Osteocyte (in vitro differentiated cells): ENCODE data around the gene RMDN2. TPM values are rescaled to one million over a fixed set of nuclear protein-coding genes. Genes with fewer than 3 reads are reported as not detected.

Source experiments
- DNase-seq: peaks from one replicate; pipeline ENCODE4 v3.0.0; 2021; ENCODE audit warnings: mixed read lengths; ENCODE audit not compliant: unreplicated experiment; ENCODE audit errors: extremely low spot score
- H3K27ac Mint-ChIP-seq: one replicate; pipeline ENCODE4 v1.8.0; 2021; ENCODE audit warnings: mild to moderate bottlenecking, mixed read lengths; ENCODE audit not compliant: unreplicated experiment
- H3K27me3 Mint-ChIP-seq: one replicate; pipeline ENCODE4 v1.8.0; 2021; ENCODE audit warnings: mixed read lengths; ENCODE audit not compliant: unreplicated experiment
- H3K36me3 Mint-ChIP-seq: one replicate; pipeline ENCODE4 v1.8.0; 2021; ENCODE audit warnings: mixed read lengths; ENCODE audit not compliant: unreplicated experiment
- H3K4me1 Mint-ChIP-seq: one replicate; pipeline ENCODE4 v1.8.0; 2021; ENCODE audit warnings: mixed read lengths; ENCODE audit not compliant: unreplicated experiment
- H3K4me3 Mint-ChIP-seq: one replicate; pipeline ENCODE4 v1.8.0; 2021; ENCODE audit warnings: mild to moderate bottlenecking, moderate library complexity, mixed read lengths; ENCODE audit not compliant: unreplicated experiment
- H3K9me3 Mint-ChIP-seq: one replicate; pipeline ENCODE4 v1.8.0; 2021; ENCODE audit warnings: mixed read lengths; ENCODE audit not compliant: unreplicated experiment
- total RNA-seq: library from RNA; stranded (reverse); gene quantifications from 2 replicates; pipeline ENCODE4 v1.2.1, GENCODE V29; 2021
- TF ChIP-seq, protein P1 (sequence below): fragments of 200-600 bp; sonication (generic); IDR thresholded peaks from 2 replicates; pipeline ENCODE4 v1.5.0; 2021; ENCODE audit warnings: antibody characterized with exemption, mild to moderate bottlenecking, moderate library complexity

The RMDN2 gene
- total RNA-seq, 1 donor from 2014 or later: 8.4 TPM

DNA sequence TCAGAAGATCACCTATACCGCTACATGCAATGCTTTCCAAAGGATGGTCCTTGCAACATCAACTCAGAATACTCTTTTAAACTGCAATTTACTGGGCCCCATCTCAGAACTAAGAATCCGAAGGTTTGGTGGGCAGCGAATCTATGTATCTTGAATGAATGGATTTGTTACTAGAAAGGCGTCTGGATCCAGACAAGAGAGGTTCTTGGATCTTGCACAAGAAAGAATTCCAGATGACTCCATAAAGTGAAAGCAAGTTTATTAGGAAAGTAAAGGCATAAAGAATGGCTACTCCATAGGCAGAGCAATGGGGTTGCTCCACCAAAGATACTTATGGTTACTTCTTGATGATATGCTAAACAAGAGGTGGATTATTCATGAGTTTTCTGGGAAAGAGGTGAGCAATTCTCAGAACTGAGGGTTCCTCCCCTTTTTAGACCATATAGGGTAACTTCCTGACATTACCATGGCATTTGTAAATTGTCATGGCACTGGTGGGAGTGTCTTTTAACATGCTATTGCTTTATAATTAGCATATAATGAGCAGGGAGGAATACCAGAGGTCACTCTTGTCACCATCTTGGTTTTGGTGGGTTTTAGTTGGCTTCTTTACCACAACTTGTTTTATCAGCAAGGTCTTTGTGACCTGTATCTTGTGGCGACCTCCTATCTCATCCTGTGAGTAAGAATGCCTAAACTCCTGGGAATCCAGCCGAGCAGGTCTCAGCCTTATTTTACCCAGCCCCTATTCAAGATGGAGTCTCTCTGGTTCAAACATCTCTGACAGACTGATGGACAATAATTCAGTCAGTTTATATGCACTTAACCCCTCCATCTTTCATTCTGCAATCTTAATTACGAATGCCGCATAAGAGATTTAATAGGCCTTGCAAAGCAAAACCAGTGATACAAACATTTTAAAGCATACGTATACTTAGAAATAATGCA lies 7.5 kb upstream of the RMDN2 start:
- no peak for DNase-seq
- TF ChIP-seq, protein P1, sequence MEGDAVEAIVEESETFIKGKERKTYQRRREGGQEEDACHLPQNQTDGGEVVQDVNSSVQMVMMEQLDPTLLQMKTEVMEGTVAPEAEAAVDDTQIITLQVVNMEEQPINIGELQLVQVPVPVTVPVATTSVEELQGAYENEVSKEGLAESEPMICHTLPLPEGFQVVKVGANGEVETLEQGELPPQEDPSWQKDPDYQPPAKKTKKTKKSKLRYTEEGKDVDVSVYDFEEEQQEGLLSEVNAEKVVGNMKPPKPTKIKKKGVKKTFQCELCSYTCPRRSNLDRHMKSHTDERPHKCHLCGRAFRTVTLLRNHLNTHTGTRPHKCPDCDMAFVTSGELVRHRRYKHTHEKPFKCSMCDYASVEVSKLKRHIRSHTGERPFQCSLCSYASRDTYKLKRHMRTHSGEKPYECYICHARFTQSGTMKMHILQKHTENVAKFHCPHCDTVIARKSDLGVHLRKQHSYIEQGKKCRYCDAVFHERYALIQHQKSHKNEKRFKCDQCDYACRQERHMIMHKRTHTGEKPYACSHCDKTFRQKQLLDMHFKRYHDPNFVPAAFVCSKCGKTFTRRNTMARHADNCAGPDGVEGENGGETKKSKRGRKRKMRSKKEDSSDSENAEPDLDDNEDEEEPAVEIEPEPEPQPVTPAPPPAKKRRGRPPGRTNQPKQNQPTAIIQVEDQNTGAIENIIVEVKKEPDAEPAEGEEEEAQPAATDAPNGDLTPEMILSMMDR: no peak
- no peaks in the 10 kb centered on the region for H3K36me3 Mint-ChIP-seq
- no peak overlapping the region for H3K27ac Mint-ChIP-seq
- H3K4me1 Mint-ChIP-seq: peaks cover 25% of the 10 kb centered on the region
- H3K9me3 Mint-ChIP-seq: no peaks in the 10 kb centered on the region
- no peaks in the 10 kb centered on the region for H3K27me3 Mint-ChIP-seq
- no peak overlapping the region for H3K4me3 Mint-ChIP-seq

DNA sequence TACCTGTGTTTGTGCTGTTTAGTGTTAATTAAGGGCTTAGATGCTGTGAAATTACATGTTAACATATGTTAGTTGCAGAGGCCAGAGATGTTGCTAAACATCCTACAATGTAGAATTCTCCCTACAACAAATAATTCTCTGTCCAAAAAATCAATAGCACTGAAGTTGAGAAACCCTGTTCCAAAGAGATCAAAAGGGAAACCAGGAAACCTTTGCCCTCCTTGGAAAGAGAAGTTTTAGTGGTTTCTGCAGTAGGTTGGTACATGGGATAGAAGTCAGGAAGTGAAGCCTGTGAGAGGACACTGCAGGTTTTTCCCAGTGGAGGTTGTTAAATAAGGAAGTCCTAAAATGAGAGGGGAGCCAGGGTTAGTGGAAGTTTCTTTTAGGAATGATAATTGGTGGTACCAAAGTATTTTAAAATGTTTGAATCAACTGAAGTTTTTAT lies 6.3 kb upstream of the RMDN2 start:
- no peak overlapping the region for H3K27ac Mint-ChIP-seq
- H3K4me3 Mint-ChIP-seq: no peak overlapping the region
- H3K27me3 Mint-ChIP-seq: no peaks in the 10 kb centered on the region
- H3K36me3 Mint-ChIP-seq: no peaks in the 10 kb centered on the region
- H3K9me3 Mint-ChIP-seq: no peaks in the 10 kb centered on the region
- H3K4me1 Mint-ChIP-seq: peaks cover 24% of the 10 kb centered on the region
- TF ChIP-seq, protein P1: no peak
- no peak for DNase-seq

DNA sequence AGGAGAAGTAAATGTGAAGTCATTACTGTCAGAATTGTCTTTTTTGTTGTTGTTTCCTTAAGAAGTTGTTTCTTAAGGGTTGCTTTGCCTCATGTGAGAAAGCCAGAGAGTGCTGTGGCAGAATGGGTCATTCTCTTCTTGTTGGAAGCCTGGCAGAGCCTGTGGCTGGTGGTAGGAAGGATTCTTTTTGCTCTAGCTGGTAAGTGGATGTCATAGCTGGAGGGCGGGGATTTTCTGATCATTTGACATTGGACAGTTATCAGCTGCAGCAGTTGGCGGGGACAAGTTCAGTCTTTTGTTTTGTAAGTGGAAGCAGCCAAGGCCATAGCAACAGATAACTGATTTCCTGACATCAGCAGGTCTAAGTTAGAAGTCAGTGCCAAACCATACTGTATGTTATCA lies 5.5 kb upstream of the RMDN2 start:
- Mint-ChIP-seq H3K36me3 (no peaks in the 10 kb centered on the region), H3K4me1 (peaks cover 28% of the 10 kb centered on the region), H3K4me3 (no peak overlapping the region), H3K27me3 (no peaks in the 10 kb centered on the region), H3K9me3 (no peaks in the 10 kb centered on the region), H3K27ac (no peak overlapping the region)
- TF ChIP-seq, protein P1: no peak
- DNase-seq: no peak

DNA sequence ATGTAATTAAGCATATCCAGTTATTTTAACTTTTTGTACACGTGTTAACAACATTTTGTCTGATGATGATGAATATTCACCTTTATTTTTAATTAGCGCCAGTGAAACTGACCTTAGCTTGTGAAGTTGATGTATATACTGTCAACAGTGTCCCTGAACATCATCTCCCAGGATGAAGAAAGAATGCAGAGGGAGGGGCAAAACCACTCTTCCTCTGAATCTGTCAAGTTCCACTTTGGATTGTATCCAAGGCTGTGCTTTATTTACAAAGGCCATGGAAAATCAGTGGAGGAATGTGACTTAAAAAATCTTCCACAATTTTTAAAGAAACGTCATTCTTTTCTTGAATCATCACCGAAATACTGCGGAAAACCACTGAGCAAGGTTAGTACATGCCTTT lies 4.5 kb upstream of the RMDN2 start:
- Mint-ChIP-seq H3K36me3 (no peaks in the 10 kb centered on the region), H3K9me3 (no peaks in the 10 kb centered on the region), H3K27me3 (no peaks in the 10 kb centered on the region), H3K4me3 (no peak overlapping the region), H3K4me1 (peaks cover 30% of the 10 kb centered on the region), H3K27ac (peak overlapping the region; percentile 19)
- DNase-seq: no peak
- TF ChIP-seq, protein P1: no peak

DNA sequence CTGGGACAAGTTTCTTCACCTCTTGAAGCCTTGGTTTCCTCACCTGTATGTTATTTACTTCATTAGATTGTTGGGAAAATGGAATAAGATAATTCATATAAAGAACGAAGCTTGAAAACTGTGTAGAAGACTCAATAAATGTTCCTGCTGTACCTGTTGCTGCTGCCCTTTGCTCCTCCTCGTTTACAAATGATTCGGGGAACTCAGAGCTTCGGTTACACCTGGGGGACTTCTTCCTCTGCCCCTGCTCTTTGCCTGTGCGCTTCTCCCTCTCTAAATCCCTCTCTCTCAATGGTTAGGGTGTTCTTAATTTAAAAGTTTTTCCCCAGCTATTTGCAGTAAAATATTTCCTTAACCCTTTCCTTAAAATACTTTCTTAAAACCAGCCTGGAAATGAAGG lies 3.3 kb upstream of the RMDN2 start:
- H3K4me3 Mint-ChIP-seq: no peak overlapping the region
- TF ChIP-seq, protein P1: no peak
- H3K27me3 Mint-ChIP-seq: no peaks in the 10 kb centered on the region
- H3K27ac Mint-ChIP-seq: no peak overlapping the region
- H3K36me3 Mint-ChIP-seq: no peaks in the 10 kb centered on the region
- DNase-seq: no peak
- no peaks in the 10 kb centered on the region for H3K9me3 Mint-ChIP-seq
- H3K4me1 Mint-ChIP-seq: peaks cover 32% of the 10 kb centered on the region
